Gastroesophageal sphincter (tissue), 4 donors: ENCODE measurements around the gene HNRNPH2. TPM values are rescaled to one million over a fixed set of nuclear protein-coding genes. Genes with fewer than 3 reads are reported as not detected.

Experiments
- ATAC-seq: fragments of 150-250 bp; one replicate; pipeline ENCODE4 v1.9.1; 2016; ENCODE audit warnings: mild to moderate bottlenecking, moderate library complexity
- H3K27ac ChIP-seq, 4 donors: fragments of 200-600 bp; sonication (generic) in 3 of 4; 1 replicate in 3 of 4; 2 replicates in 1 of 4; pipeline ENCODE4 v1.5.1; 2016 to 2019
- H3K27me3 ChIP-seq: fragments of 200-600 bp; sonication (generic); one replicate; pipeline ENCODE4 v1.5.1; 2019
- H3K36me3 ChIP-seq, 2 donors: fragments of 200-600 bp; sonication (generic); one replicate each; pipeline ENCODE4 v1.5.1; 2019; ENCODE audit warnings: control low read depth in 1 of 2
- H3K4me1 ChIP-seq, 3 donors: fragments of 200-600 bp; sonication (generic); 1 replicate in 2 of 3; 2 replicates in 1 of 3; pipeline ENCODE4 v1.5.1; 2016 to 2019; ENCODE audit warnings: control low read depth in 2 of 3
- H3K4me3 ChIP-seq, 2 donors: fragments of 200-600 bp; sonication (generic); one replicate each; pipeline ENCODE4 v1.5.1; 2019; ENCODE audit warnings: mild to moderate bottlenecking in 1 of 2, moderate library complexity in 1 of 2
- H3K9me3 ChIP-seq, 3 donors: fragments of 200-600 bp; sonication (generic); one replicate each; pipeline ENCODE4 v1.5.1; 2017 to 2019; ENCODE audit warnings: control low read depth in 2 of 3
- CTCF ChIP-seq, 4 experiments: fragments of 200-600 bp in 2 of 4; fragments of 450-650 bp in 2 of 4; sonication (generic) in 1 of 4; IDR thresholded peaks; one replicate each; pipeline ENCODE4 v1.5.1; 2017 to 2019; ENCODE audit warnings: antibody characterized with exemption in 4 of 4, mild to moderate bottlenecking in 2 of 4, moderate library complexity in 2 of 4
- EP300 ChIP-seq: sonication (generic); formaldehyde crosslinking; IDR thresholded peaks from one replicate; pipeline ENCODE4 v1.6.1; 2017; ENCODE audit warnings: antibody characterized with exemption, mild to moderate bottlenecking
- POLR2A ChIP-seq, 2 donors: fragments of 450-650 bp; IDR thresholded peaks; one replicate each; pipeline ENCODE4 v1.6.1; 2017; ENCODE audit warnings: antibody characterized with exemption in 2 of 2, mild to moderate bottlenecking in 2 of 2, moderate library complexity in 1 of 2
- POLR2AphosphoS5 ChIP-seq: sonication (generic); formaldehyde crosslinking; IDR thresholded peaks from one replicate; pipeline ENCODE4 v1.6.1; 2017; ENCODE audit warnings: antibody characterized with exemption
- WGBS, 2 donors: methylation state at CpG; one replicate each; pipeline ENCODE4 v1.1.5; 2018; ENCODE audit warnings: low coverage in 1 of 2; 5-methylcytosine and 5-hydroxymethylcytosine counted together
- total RNA-seq, 4 donors: library from RNA; depleted of rRNA; stranded (reverse); fragments of >200 nt; gene quantifications; one replicate each; pipeline ENCODE4 v1.1.0, GENCODE V29; 2016

The HNRNPH2 gene
- total RNA-seq, 4 donors from 2014 or later, result 38.8 to 66.6 (median 62.1) TPM

- Histone ChIP-seq H3K9me3 (no peaks in the 10 kb centered on the region), H3K36me3 (peaks cover 0 to 19% of the 10 kb centered on the region in 2 donors), H3K4me3 (no peak overlapping the region), H3K27me3 (no peaks in the 10 kb centered on the region), H3K4me1 (peaks cover 0 to 3% (median 0%) of the 10 kb centered on the region in 3 donors), H3K27ac (no peak overlapping the region)
- TF ChIP-seq CTCF (IDR thresholded peaks at IDR 0.05) (no peak), EP300 (no peak), POLR2A (IDR thresholded peaks at IDR 0.05) (no peak), POLR2AphosphoS5 (no peak)
- 80 to 85% methylated on average over 3 to 10 of the region's 11 CpGs for WGBS, 2 donors
- ATAC-seq, result no peak
These were observed 14.3 kb upstream of the HNRNPH2 start for GRCh38 chrX:101393530-101394305.

GRCh38 chrX:101394372-101394771 is 13.7 kb upstream of the HNRNPH2 start:
- Histone ChIP-seq H3K4me1 (peaks cover 0 to 3% (median 0%) of the 10 kb centered on the region in 3 donors), H3K36me3 (peaks cover 0 to 19% of the 10 kb centered on the region in 2 donors), H3K27ac (no peak overlapping the region), H3K9me3 (no peaks in the 10 kb centered on the region), H3K4me3 (no peak overlapping the region), H3K27me3 (no peaks in the 10 kb centered on the region)
- ATAC-seq, result no peak
- TF ChIP-seq EP300, result no peak
- no peak for TF ChIP-seq POLR2AphosphoS5
- TF ChIP-seq CTCF (IDR thresholded peaks at IDR 0.05), result no peak
- TF ChIP-seq POLR2A (IDR thresholded peaks at IDR 0.05), result no peak

- 88 to 100% methylated on average over 1 of the region's 1 CpG for WGBS, 2 donors
- Histone ChIP-seq H3K4me3 (no peak overlapping the region), H3K9me3 (no peaks in the 10 kb centered on the region), H3K4me1 (peaks cover 0 to 3% (median 0%) of the 10 kb centered on the region in 3 donors), H3K27me3 (no peaks in the 10 kb centered on the region), H3K36me3 (peaks cover 0 to 19% of the 10 kb centered on the region in 2 donors), H3K27ac (no peak overlapping the region)
- TF ChIP-seq POLR2AphosphoS5, result no peak
- no peak for TF ChIP-seq CTCF (IDR thresholded peaks at IDR 0.05)
- no peak for TF ChIP-seq POLR2A (IDR thresholded peaks at IDR 0.05)
- TF ChIP-seq EP300, result no peak
- ATAC-seq, result peak; percentile 48
These were observed 12.2 kb upstream of the HNRNPH2 start for GRCh38 chrX:101395789-101396188.

GRCh38 chrX:101397779-101398178 is 10.2 kb upstream of the HNRNPH2 start:
- no peaks in the 10 kb centered on the region for H3K4me1 ChIP-seq
- no peak overlapping the region for H3K4me3 ChIP-seq
- H3K36me3 ChIP-seq, result peaks cover 0 to 32% of the 10 kb centered on the region in 2 donors
- H3K9me3 ChIP-seq, result no peaks in the 10 kb centered on the region
- no peak overlapping the region for H3K27ac ChIP-seq
- no peaks in the 10 kb centered on the region for H3K27me3 ChIP-seq
- WGBS, 2 donors, result 59% methylated on average over 2 of the region's 4 CpGs; no CpG with 5 or more reads in 1 of the 2 donors
- TF ChIP-seq POLR2AphosphoS5, result no peak
- no peak for TF ChIP-seq CTCF (IDR thresholded peaks at IDR 0.05)
- TF ChIP-seq EP300, result no peak
- TF ChIP-seq POLR2A (IDR thresholded peaks at IDR 0.05), result no peak
- no peak for ATAC-seq

GRCh38 chrX:101398694-101399093 is 9.3 kb upstream of the HNRNPH2 start:
- H3K36me3 ChIP-seq, result peaks cover 0 to 31% of the 10 kb centered on the region in 2 donors
- H3K4me1 ChIP-seq, result no peaks in the 10 kb centered on the region
- no peaks in the 10 kb centered on the region for H3K27me3 ChIP-seq
- TF ChIP-seq POLR2AphosphoS5 (no peak), POLR2A (IDR thresholded peaks at IDR 0.05) (no peak), CTCF (IDR thresholded peaks at IDR 0.05) (no peak)
- no peaks in the 10 kb centered on the region for H3K9me3 ChIP-seq
- WGBS, 2 donors, result 80 to 83% methylated on average over 2 to 3 of the region's 4 CpGs
- H3K27ac ChIP-seq, result no peak overlapping the region
- ATAC-seq, result no peak
- H3K4me3 ChIP-seq, result no peak overlapping the region
